ENCODE data around the gene CD2BP2. TPM values are rescaled to one million over a fixed set of nuclear protein-coding genes. Genes with fewer than 3 reads are reported as not detected.
"Not testable (repeated sequence)": the region's sequence is repeated elsewhere in the genome, so short reads cannot be mapped to it uniquely, and the experiment has no call there.

Gene CD2BP2
- total RNA-seq, 2 donors from 2014 or later: 95.8 to 99.7 TPM

- peak; percentile 92 for DNase-seq (ENCODE audit: low spot score)
- H3K36me3 Mint-ChIP-seq, H3K27me3 Mint-ChIP-seq, H3K9me3 Mint-ChIP-seq: not testable (repeated sequence)
- Mint-ChIP-seq H3K4me1 (ENCODE audit: low read depth in 2 of 2) (peaks cover 15 to 16% of the 10 kb centered on the region in 2 donors), H3K27ac (peak overlapping the region; percentile 91), H3K4me3 (peak overlapping the region; percentile 99)
- peak; percentile 97 for ATAC-seq
Measured at GRCh38 chr16:30334473-30334989, 20.6 kb downstream of the CD2BP2 start.

GRCh38 chr16:30324220-30324619 is 30.9 kb downstream of the CD2BP2 start:
- Mint-ChIP-seq H3K4me1 (ENCODE audit: low read depth in 2 of 2) (peaks cover 7 to 20% of the 10 kb centered on the region in 2 donors), H3K27ac (peak overlapping the region in 1 of 2 donors; percentile 6)
- H3K27me3 Mint-ChIP-seq; H3K36me3 Mint-ChIP-seq; H3K4me3 Mint-ChIP-seq; DNase-seq (ENCODE audit: low spot score); H3K9me3 Mint-ChIP-seq; ATAC-seq: not testable (repeated sequence)

- H3K27me3 Mint-ChIP-seq; H3K4me3 Mint-ChIP-seq; H3K9me3 Mint-ChIP-seq; ATAC-seq; H3K36me3 Mint-ChIP-seq; DNase-seq (ENCODE audit: low spot score); H3K27ac Mint-ChIP-seq: not testable (repeated sequence)
- H3K4me1 Mint-ChIP-seq (ENCODE audit: low read depth in 2 of 2): peaks cover 14 to 17% of the 10 kb centered on the region in 2 donors
Measured at GRCh38 chr16:30318647-30319046, 36.5 kb downstream of the CD2BP2 start.

GRCh38 chr16:30310937-30311336 is 44.2 kb downstream of the CD2BP2 start:
- not testable (repeated sequence) for DNase-seq (ENCODE audit: low spot score); H3K4me3 Mint-ChIP-seq; H3K9me3 Mint-ChIP-seq; H3K27ac Mint-ChIP-seq; H3K27me3 Mint-ChIP-seq; ATAC-seq; H3K36me3 Mint-ChIP-seq
- H3K4me1 Mint-ChIP-seq (ENCODE audit: low read depth in 2 of 2): peaks cover 26 to 30% of the 10 kb centered on the region in 2 donors

- H3K36me3 Mint-ChIP-seq; H3K9me3 Mint-ChIP-seq; ATAC-seq; H3K27me3 Mint-ChIP-seq; DNase-seq (ENCODE audit: low spot score): not testable (repeated sequence)
- H3K4me1 Mint-ChIP-seq (ENCODE audit: low read depth in 2 of 2): peaks cover 16 to 18% of the 10 kb centered on the region in 2 donors
- H3K27ac Mint-ChIP-seq: peak overlapping the region; percentile 81 to 83
- H3K4me3 Mint-ChIP-seq: peak overlapping the region; percentile 32
Measured at GRCh38 chr16:30309255-30309654, 45.9 kb downstream of the CD2BP2 start.

Other genes starting within 250 kb of the CD2BP2 start
- 1 to 10 TPM; 1.6 to 5.6 TPM for gene GDPD3, start 241.8 kb downstream of the CD2BP2 start, total RNA-seq
- gene MAPK3, start 232.1 kb downstream of the CD2BP2 start, total RNA-seq: 10 to 100 TPM; 34.3 to 35.9 TPM
- gene CORO1A, start 171.7 kb downstream of the CD2BP2 start, total RNA-seq: 1,000 to 10,000 TPM in 1 of 2 donors, 100 to 1,000 TPM in 1; 987 to 1,615 TPM
- 100 to 1,000 TPM; 206 to 410 TPM for gene BOLA2B, start 161.6 kb downstream of the CD2BP2 start, total RNA-seq
- gene SLX1A, start 161.4 kb downstream of the CD2BP2 start, total RNA-seq: 100 to 1,000 TPM in 1 of 2 donors, 10 to 100 TPM in 1; 48.6 to 169 TPM
- 10 to 100 TPM; 19.1 to 46.7 TPM for gene SULT1A3, start 156.1 kb downstream of the CD2BP2 start, total RNA-seq
- 10 to 100 TPM; 38.2 to 50.6 TPM for gene NPIPB13, start 106.8 kb downstream of the CD2BP2 start, total RNA-seq
- 10 to 100 TPM; 64.0 to 99.1 TPM for gene TBC1D10B, start 15.2 kb upstream of the CD2BP2 start, total RNA-seq
- gene MYL11, start 19.5 kb upstream of the CD2BP2 start, total RNA-seq: 1 to 10 TPM in 1 of 2 donors, not detected in 1; 8.5 TPM
- 100 to 1,000 TPM; 192 to 207 TPM for gene SEPTIN1, start 27.3 kb upstream of the CD2BP2 start, total RNA-seq
- 10 to 100 TPM; 10.2 to 14.7 TPM for gene ZNF48, start 40.1 kb upstream of the CD2BP2 start, total RNA-seq
- 1 to 10 TPM; 3.4 to 7.3 TPM for gene ZNF771, start 52.3 kb upstream of the CD2BP2 start, total RNA-seq
- gene DCTPP1, start 74.7 kb upstream of the CD2BP2 start, total RNA-seq: 100 to 1,000 TPM in 1 of 2 donors, 10 to 100 TPM in 1; 95.9 to 155 TPM
- gene SEPHS2, start 90.6 kb upstream of the CD2BP2 start, total RNA-seq: 10 to 100 TPM; 84.7 to 91.4 TPM
- 100 to 1,000 TPM; 648 to 717 TPM for gene ITGAL, start 117.4 kb upstream of the CD2BP2 start, total RNA-seq
- 10 to 100 TPM; 10.4 to 11.8 TPM for gene ZNF768, start 171.3 kb upstream of the CD2BP2 start, total RNA-seq
- gene ZNF747, start 179.6 kb upstream of the CD2BP2 start, total RNA-seq: 10 to 100 TPM in 1 of 2 donors, 1 to 10 TPM in 1; 8.7 to 10.3 TPM
- 10 to 100 TPM; 14.9 to 22.9 TPM for gene ZNF764, start 203.1 kb upstream of the CD2BP2 start, total RNA-seq
- 1 to 10 TPM; 8.3 to 8.9 TPM for gene ZNF688, start 216.4 kb upstream of the CD2BP2 start, total RNA-seq
- gene ZNF785, start 230.4 kb upstream of the CD2BP2 start, total RNA-seq: 10 to 100 TPM; 13.3 to 20.0 TPM

Measured in natural killer cell treated with Interleukin-12 subunit alpha and Interleukin-12 subunit beta and Interleukin-15 and Interleukin-18, amount 100 ng/mL, for 72 hours (primary cell).